Measurements from ENCODE around the gene KCNK6. TPM values are rescaled to one million over a fixed set of nuclear protein-coding genes. Genes with fewer than 3 reads are reported as not detected.

The KCNK6 gene
- total RNA-seq, 1 donor from 2014 or later: 15.8 TPM

GRCh38 chr19:38303517-38304351 lies 15.9 kb upstream of the KCNK6 start, which contains the start of gene C19orf33:
Gene C19orf33 (plus strand): TSS chr19:38304251. CDS start chr19:38304262, 11 bp downstream.
- TF ChIP-seq CTCF (IDR thresholded peaks at IDR 0.05; ENCODE audit: unreplicated experiment): no peak
- Mint-ChIP-seq H3K27ac (ENCODE audit: unreplicated experiment) (no peak within 1 kb of the TSS), H3K4me1 (ENCODE audit: unreplicated experiment) (peaks cover 9% of the 10 kb centered on the region), H3K4me3 (ENCODE audit: unreplicated experiment) (no peak within 1 kb of the TSS), H3K36me3 (ENCODE audit: low read depth, unreplicated experiment) (peaks cover 4% of the 10 kb centered on the region), H3K27me3 (ENCODE audit: unreplicated experiment) (peaks cover 6% of the 10 kb centered on the region), H3K9me3 (ENCODE audit: unreplicated experiment) (no peaks in the 10 kb centered on the region)
- DNase-seq (ENCODE audit: low spot score): no peak

GRCh38 chr19:38304352-38304865 lies 15.2 kb upstream of the KCNK6 start:
- no peak for DNase-seq (ENCODE audit: low spot score)
- no peak overlapping the region for H3K27ac Mint-ChIP-seq (ENCODE audit: unreplicated experiment)

GRCh38 chr19:38304866-38305429 lies 14.7 kb upstream of the KCNK6 start:
- no peaks in the 10 kb centered on the region for H3K9me3 Mint-ChIP-seq (ENCODE audit: unreplicated experiment)
- H3K27ac Mint-ChIP-seq (ENCODE audit: unreplicated experiment): no peak overlapping the region
- peaks cover 6% of the 10 kb centered on the region for H3K27me3 Mint-ChIP-seq (ENCODE audit: unreplicated experiment)
- no peak overlapping the region for H3K4me3 Mint-ChIP-seq (ENCODE audit: unreplicated experiment)
- DNase-seq (ENCODE audit: low spot score): peak; percentile 44
- peaks cover 9% of the 10 kb centered on the region for H3K4me1 Mint-ChIP-seq (ENCODE audit: unreplicated experiment)
- TF ChIP-seq CTCF (IDR thresholded peaks at IDR 0.05; ENCODE audit: unreplicated experiment): no peak
- peaks cover 4% of the 10 kb centered on the region for H3K36me3 Mint-ChIP-seq (ENCODE audit: low read depth, unreplicated experiment)

More at GRCh38 chr19:38304352-38304865, 15.2 kb upstream of the KCNK6 start:
- H3K9me3 Mint-ChIP-seq (ENCODE audit: unreplicated experiment): no peaks in the 10 kb centered on the region
- H3K36me3 Mint-ChIP-seq (ENCODE audit: low read depth, unreplicated experiment): peaks cover 4% of the 10 kb centered on the region
- peaks cover 6% of the 10 kb centered on the region for H3K27me3 Mint-ChIP-seq (ENCODE audit: unreplicated experiment)
- no peak for TF ChIP-seq CTCF (IDR thresholded peaks at IDR 0.05; ENCODE audit: unreplicated experiment)
- no peak overlapping the region for H3K4me3 Mint-ChIP-seq (ENCODE audit: unreplicated experiment)
- peaks cover 9% of the 10 kb centered on the region for H3K4me1 Mint-ChIP-seq (ENCODE audit: unreplicated experiment)

- Mint-ChIP-seq H3K27me3 (ENCODE audit: unreplicated experiment) (peaks cover 6% of the 10 kb centered on the region), H3K4me3 (ENCODE audit: unreplicated experiment) (no peak overlapping the region), H3K9me3 (ENCODE audit: unreplicated experiment) (no peaks in the 10 kb centered on the region), H3K4me1 (ENCODE audit: unreplicated experiment) (peaks cover 9% of the 10 kb centered on the region), H3K36me3 (ENCODE audit: low read depth, unreplicated experiment) (peaks cover 10% of the 10 kb centered on the region), H3K27ac (ENCODE audit: unreplicated experiment) (no peak overlapping the region)
- no peak for TF ChIP-seq CTCF (IDR thresholded peaks at IDR 0.05; ENCODE audit: unreplicated experiment)
- DNase-seq (ENCODE audit: low spot score): no peak
Observed at GRCh38 chr19:38306236-38306635, 13.4 kb upstream of the KCNK6 start.

- H3K4me3 Mint-ChIP-seq (ENCODE audit: unreplicated experiment): no peak overlapping the region
- peaks cover 9% of the 10 kb centered on the region for H3K4me1 Mint-ChIP-seq (ENCODE audit: unreplicated experiment)
- no peak for DNase-seq (ENCODE audit: low spot score)
- no peak overlapping the region for H3K27ac Mint-ChIP-seq (ENCODE audit: unreplicated experiment)
- H3K27me3 Mint-ChIP-seq (ENCODE audit: unreplicated experiment): peaks cover 6% of the 10 kb centered on the region
- no peaks in the 10 kb centered on the region for H3K9me3 Mint-ChIP-seq (ENCODE audit: unreplicated experiment)
- peaks cover 10% of the 10 kb centered on the region for H3K36me3 Mint-ChIP-seq (ENCODE audit: low read depth, unreplicated experiment)
- no peak for TF ChIP-seq CTCF (IDR thresholded peaks at IDR 0.05; ENCODE audit: unreplicated experiment)
Observed at GRCh38 chr19:38307076-38307475, 12.6 kb upstream of the KCNK6 start.
